ENCODE results near the gene PLD3.

PLD3 gene

GRCh38 chr19:40348125-40348913 is at the start of gene PLD3, which contains the start of gene C19orf47:
Gene PLD3, plus strand, starts transcription at chr19:40348695. Its CDS starts 17,789 bp downstream, at chr19:40366484.
Gene C19orf47, minus strand, starts transcription at chr19:40348397. Its CDS starts 6,540 bp downstream, at chr19:40341857.
- peak; percentile 98 for DNase-seq (ENCODE audit: low read depth)

- no peak for DNase-seq (ENCODE audit: low read depth)
Measured at GRCh38 chr19:40300668-40301067, 47.8 kb upstream of the PLD3 start.

GRCh38 chr19:40302224-40303011 is 46.1 kb upstream of the PLD3 start:
- DNase-seq (ENCODE audit: low read depth): no peak

- DNase-seq (ENCODE audit: low read depth): no peak
Measured at GRCh38 chr19:40303765-40304164, 44.7 kb upstream of the PLD3 start.

- no peak for DNase-seq (ENCODE audit: low read depth)
Measured at GRCh38 chr19:40304306-40304705, 44.2 kb upstream of the PLD3 start.

GRCh38 chr19:40305403-40305802 is 43.1 kb upstream of the PLD3 start:
- DNase-seq (ENCODE audit: low read depth): peak; percentile 39

- no peak for DNase-seq (ENCODE audit: low read depth)
Measured at GRCh38 chr19:40309666-40310065, 38.8 kb upstream of the PLD3 start.

- DNase-seq (ENCODE audit: low read depth): no peak
Measured at GRCh38 chr19:40312533-40312932, 36.0 kb upstream of the PLD3 start.

- DNase-seq (ENCODE audit: low read depth): no peak
Measured at GRCh38 chr19:40313229-40313983, 35.1 kb upstream of the PLD3 start.

GRCh38 chr19:40314656-40315055 is 33.8 kb upstream of the PLD3 start:
- DNase-seq (ENCODE audit: low read depth): no peak

- no peak for DNase-seq (ENCODE audit: low read depth)
Measured at GRCh38 chr19:40315812-40316470, 32.6 kb upstream of the PLD3 start.

GRCh38 chr19:40317338-40317737 is 31.2 kb upstream of the PLD3 start:
- no peak for DNase-seq (ENCODE audit: low read depth)

- DNase-seq (ENCODE audit: low read depth): no peak
Measured at GRCh38 chr19:40320558-40320935, 27.9 kb upstream of the PLD3 start.

GRCh38 chr19:40321076-40321475 is 27.4 kb upstream of the PLD3 start:
- no peak for DNase-seq (ENCODE audit: low read depth)

GRCh38 chr19:40321566-40322270 is 26.8 kb upstream of the PLD3 start:
- DNase-seq (ENCODE audit: low read depth): no peak

GRCh38 chr19:40322271-40322610 is 26.3 kb upstream of the PLD3 start:
- no peak for DNase-seq (ENCODE audit: low read depth)

GRCh38 chr19:40322951-40323615 is 25.4 kb upstream of the PLD3 start:
- no peak for DNase-seq (ENCODE audit: low read depth)

GRCh38 chr19:40323705-40324104 is 24.8 kb upstream of the PLD3 start:
- no peak for DNase-seq (ENCODE audit: low read depth)

- DNase-seq (ENCODE audit: low read depth): no peak
Measured at GRCh38 chr19:40326201-40326600, 22.3 kb upstream of the PLD3 start.

- no peak for DNase-seq (ENCODE audit: low read depth)
Measured at GRCh38 chr19:40331052-40331451, 17.4 kb upstream of the PLD3 start.

- DNase-seq (ENCODE audit: low read depth): no peak
Measured at GRCh38 chr19:40332669-40333068, 15.8 kb upstream of the PLD3 start.

All from activated T-helper 1 cell treated with Interleukin-2 at 50 U/mL for 16 hours (primary cell).